Right renal cortex interstitium (tissue), 3 donors: ENCODE data around the gene GNPTG. TPM values are rescaled to one million over a fixed set of nuclear protein-coding genes. Genes with fewer than 3 reads are reported as not detected.

Experiments used
- DNase-seq, 3 donors: peaks; one replicate each; pipeline ENCODE4 v3.0.0-alpha.2; 2013; ENCODE audit warnings: low read depth in 3 of 3, low spot score in 2 of 3
- polyA plus RNA-seq, 3 donors: library from polyadenylated mRNA; unstranded; fragments of 120-200 nt; gene quantifications; one replicate each; pipeline ENCODE4 v1.2.1, GENCODE V29; 2013; ENCODE audit not compliant: insufficient read length in 3 of 3

The GNPTG gene
- polyA plus RNA-seq, 3 donors = 51.7 to 54.5 (median 53.1) TPM

DNA sequence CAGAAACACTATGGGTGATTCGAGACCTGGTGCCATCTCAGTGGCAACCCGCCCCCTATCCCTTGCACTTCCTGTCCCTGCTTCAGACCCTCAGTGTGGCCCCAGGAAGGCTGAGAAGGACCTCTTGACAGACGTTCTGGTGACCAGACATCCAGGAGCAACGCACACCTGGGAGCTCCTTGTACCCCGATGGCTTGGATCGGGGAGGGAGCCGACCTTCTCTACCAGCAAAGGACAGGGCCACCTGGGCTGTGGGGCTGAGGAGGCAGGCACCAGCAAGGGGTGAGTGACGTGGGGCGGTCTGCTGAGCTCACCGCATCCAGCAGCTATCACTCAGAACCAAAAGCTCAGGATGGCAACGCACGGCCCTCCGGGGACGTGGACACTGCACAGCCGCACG lies 35.6 kb downstream of the GNPTG start:
- no peak for DNase-seq

GRCh38 chr16:1389762-1390161 lies 38.0 kb downstream of the GNPTG start:
- no peak for DNase-seq

- no peak for DNase-seq
Observed at GRCh38 chr16:1390239-1390779, 38.6 kb downstream of the GNPTG start.

DNA sequence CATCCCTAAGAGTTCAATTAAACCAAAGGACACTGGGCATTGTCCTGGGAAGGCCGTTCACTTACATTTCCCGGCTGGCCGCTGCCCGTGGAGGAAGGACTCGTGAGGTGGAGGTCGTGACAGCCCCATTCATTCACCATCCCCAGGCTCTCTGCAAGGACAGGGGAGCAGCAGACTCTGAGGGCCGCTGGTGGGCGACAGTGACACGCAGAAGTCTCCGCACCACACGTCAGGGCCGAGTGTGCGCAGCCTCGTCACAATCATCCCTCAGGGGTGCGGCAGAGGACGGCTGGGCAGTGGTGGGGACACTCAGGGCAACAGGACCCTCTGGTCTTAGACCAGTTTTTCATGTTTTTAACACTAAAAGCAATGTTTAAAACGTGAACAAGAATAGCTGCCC lies 41.1 kb downstream of the GNPTG start:
- DNase-seq = no peak

DNA sequence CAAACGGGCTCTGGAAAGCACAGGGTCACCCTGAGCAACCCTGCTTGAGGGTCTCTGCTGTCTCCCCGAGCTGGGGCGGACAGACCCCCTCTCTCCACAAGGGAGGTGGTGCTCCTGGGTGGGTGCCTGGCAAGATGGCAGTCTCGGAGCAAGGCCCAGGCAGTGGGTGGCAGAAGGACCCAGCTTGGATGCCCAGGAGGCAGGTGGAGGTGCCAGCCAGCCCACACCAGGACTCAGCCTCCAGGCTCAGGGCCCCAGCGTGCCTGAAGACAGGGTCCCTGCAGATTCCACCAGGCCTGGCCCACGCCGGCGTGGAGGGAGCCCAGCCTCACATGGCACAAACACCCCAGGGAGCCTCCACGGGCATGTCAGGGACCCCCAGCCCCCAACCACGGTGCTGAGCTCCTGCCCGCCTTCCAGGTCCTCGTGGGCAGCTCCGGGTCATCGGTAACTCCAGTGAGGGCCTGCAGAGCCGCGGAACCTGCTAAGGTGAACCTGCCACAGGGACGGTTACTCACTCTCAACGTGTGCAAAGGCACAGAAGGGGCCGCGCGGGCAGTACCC lies 42.0 kb downstream of the GNPTG start:
- no peak for DNase-seq

DNA sequence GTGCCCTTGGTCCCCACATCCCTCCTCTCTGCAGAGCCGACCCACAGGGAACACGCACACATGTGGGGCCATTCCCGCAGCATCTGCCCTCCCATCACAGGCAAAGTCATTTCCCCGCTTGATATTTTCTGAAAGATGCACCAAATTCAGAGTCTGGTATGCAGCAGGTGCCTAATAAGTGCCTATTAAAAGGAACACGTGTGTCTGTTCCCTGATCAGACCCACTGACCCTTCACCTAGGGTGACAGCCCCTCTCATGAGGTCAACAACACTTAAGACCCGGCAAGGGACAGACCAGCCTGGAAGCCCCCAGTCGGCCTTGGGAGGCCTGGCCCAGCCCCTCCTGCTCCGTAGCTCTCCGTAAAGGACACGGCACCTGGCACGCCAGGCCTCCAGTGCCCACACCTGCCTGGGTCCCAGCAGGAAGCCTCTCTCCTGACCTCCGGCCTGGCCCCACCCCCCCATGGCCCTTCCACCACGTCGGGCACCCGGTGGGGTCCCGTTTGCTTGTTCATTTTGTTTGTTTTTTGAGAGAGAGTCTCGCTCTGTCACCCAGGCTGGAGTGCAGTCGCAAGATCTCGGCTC lies 42.7 kb downstream of the GNPTG start:
- no peak for DNase-seq

DNA sequence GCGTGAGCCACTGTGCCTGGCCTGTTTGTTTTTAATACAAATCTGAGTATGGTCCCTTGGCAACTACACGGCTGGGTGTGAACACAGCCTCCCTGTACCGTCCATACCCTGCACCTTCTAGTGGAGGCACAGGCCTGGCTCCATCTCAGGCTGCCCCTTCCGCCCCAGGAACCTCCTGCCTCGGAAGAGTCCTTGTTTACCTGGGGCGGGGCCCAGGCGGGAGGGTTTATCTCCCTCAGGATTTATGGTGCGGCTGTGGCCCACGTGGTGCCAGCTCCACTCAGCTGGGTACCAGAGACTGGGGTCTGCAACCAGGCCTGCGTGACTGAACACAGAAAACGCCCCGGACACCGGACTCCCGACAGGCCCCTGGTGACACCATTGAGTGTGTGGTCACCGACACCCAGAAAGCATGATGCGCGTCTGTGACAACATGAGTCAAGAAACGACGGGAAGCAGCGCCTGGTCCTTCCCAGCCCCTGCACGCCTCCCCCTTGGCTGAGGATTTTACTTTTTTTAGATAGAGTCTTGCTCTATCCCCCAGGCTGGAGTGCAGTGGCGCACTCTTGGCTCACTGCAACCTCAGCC lies 43.8 kb downstream of the GNPTG start:
- DNase-seq = no peak

GRCh38 chr16:1397779-1398178 lies 46.0 kb downstream of the GNPTG start:
- no peak for DNase-seq

GRCh38 chr16:1398351-1398750 lies 46.6 kb downstream of the GNPTG start:
- DNase-seq = no peak

GRCh38 chr16:1398826-1399581 lies 47.3 kb downstream of the GNPTG start:
- no peak for DNase-seq

- DNase-seq = no peak
Observed at GRCh38 chr16:1401061-1401757, 49.5 kb downstream of the GNPTG start.

- no peak for DNase-seq
Observed at GRCh38 chr16:1401758-1402154, 50.0 kb downstream of the GNPTG start.

DNA sequence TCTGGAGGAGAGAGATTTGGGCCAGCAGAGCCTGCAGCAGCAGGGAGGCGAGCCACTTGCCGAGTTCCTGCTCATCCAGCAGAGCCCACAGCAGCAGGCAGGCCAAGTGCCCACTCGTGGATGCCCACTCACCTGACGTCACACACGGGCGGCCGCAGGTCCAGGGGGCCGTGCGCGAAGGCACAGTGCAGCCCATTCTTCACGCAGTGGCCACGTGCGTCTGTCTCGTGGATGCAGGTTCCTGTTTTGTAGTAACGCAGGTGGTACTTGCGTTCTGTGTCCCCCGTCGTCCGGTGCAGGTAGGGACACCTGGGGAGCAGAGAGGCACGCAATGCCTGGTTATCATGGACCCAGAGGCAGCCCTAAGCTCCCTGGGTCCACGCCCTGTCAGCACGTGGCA lies 51.3 kb downstream of the GNPTG start:
- DNase-seq = no peak

GRCh38 chr16:1403733-1404132 lies 52.0 kb downstream of the GNPTG start:
- DNase-seq = no peak

DNA sequence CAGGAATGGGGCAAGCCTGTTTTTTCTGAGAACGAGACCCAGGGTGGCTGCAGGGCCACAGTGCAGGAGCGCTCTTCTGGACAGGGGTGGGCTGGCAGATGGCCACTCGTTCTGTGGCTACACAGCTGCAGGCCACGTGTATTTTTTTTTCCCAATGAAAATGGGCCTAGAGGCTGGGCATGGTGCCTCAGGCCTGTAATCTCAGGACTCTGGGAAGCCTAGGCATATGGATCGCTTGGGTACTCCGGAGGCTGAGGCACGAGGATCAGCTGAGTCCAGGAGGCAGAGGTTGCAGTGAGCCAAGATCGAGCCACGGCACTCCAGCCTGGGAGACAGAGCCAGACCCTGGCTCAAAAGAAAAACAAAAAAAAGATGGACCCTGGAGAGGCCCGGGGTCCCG lies 56.0 kb downstream of the GNPTG start:
- no peak for DNase-seq

GRCh38 chr16:1408171-1408837 lies 56.6 kb downstream of the GNPTG start:
- peak; percentile 52 to 79 (median 74) for DNase-seq

- no peak for DNase-seq
Observed at GRCh38 chr16:1412847-1413246, 61.1 kb downstream of the GNPTG start.
